KMS-11 (cell line): ENCODE data around the gene PLSCR4.

Source experiments
- H2AFZ ChIP-seq: fragments of 200-600 bp; sonication (generic); 2 replicates; pipeline ENCODE4 v1.6.1; 2016; ENCODE audit warnings: antibody characterized with exemption, mixed run types, low read depth
- H3K27ac ChIP-seq: fragments of 200-600 bp; sonication (generic); 2 replicates; pipeline ENCODE4 v1.6.1; 2016; ENCODE audit warnings: mild to moderate bottlenecking, mixed run types
- H3K27me3 ChIP-seq: fragments of 200-600 bp; sonication (generic); 2 replicates; pipeline ENCODE4 v1.6.1; 2017; ENCODE audit warnings: mild to moderate bottlenecking, low read depth, mixed run types, moderate library complexity; ENCODE audit not compliant: insufficient read depth
- H3K36me3 ChIP-seq: fragments of 200-600 bp; sonication (generic); 2 replicates; pipeline ENCODE4 v1.6.1; 2017; ENCODE audit warnings: mild to moderate bottlenecking, mixed run types; ENCODE audit not compliant: insufficient read depth
- H3K4me1 ChIP-seq: fragments of 200-600 bp; sonication (generic); 2 replicates; pipeline ENCODE4 v1.6.1; 2016; ENCODE audit warnings: mild to moderate bottlenecking, low read depth, mixed run types; ENCODE audit not compliant: poor library complexity, severe bottlenecking
- H3K4me2 ChIP-seq: fragments of 200-600 bp; sonication (generic); 2 replicates; pipeline ENCODE4 v1.7.0; 2016; ENCODE audit warnings: mild to moderate bottlenecking, mixed run types
- H3K4me3 ChIP-seq: fragments of 200-600 bp; sonication (generic); IDR thresholded peaks from 2 replicates; pipeline ENCODE4 v1.6.1; 2017; ENCODE audit warnings: low read depth, low read length, mixed read lengths; ENCODE audit not compliant: insufficient read depth
- H3K79me2 ChIP-seq: fragments of 200-600 bp; sonication (generic); 2 replicates; pipeline ENCODE4 v1.6.1; 2016; ENCODE audit warnings: low read depth, mixed run types; ENCODE audit not compliant: insufficient read depth
- H3K9ac ChIP-seq: fragments of 200-600 bp; sonication (generic); 2 replicates; pipeline ENCODE4 v1.6.1; 2016; ENCODE audit warnings: mild to moderate bottlenecking, mixed run types
- H4K20me1 ChIP-seq: fragments of 200-600 bp; sonication (generic); 2 replicates; pipeline ENCODE4 v1.6.1; 2016; ENCODE audit warnings: mild to moderate bottlenecking, mixed run types; ENCODE audit not compliant: insufficient read depth
- CTCF ChIP-seq: fragments of 200-600 bp; sonication (generic); conservative IDR thresholded peaks from 2 replicates; pipeline ENCODE4 v1.6.1; 2017; ENCODE audit warnings: low read depth, mild to moderate bottlenecking, antibody characterized with exemption, low read length, moderate library complexity, mixed read lengths

The PLSCR4 gene

GRCh38 chr3:146189519-146190173 is 61.3 kb downstream of the PLSCR4 start:
- H3K27ac ChIP-seq: no peak overlapping the region
- no peak overlapping the region for H3K9ac ChIP-seq
- H3K4me3 ChIP-seq: no peak overlapping the region
- H3K27me3 ChIP-seq: no peaks in the 10 kb centered on the region
- no peaks in the 10 kb centered on the region for H3K36me3 ChIP-seq
- peak; percentile 84 for TF ChIP-seq CTCF
- no peaks in the 10 kb centered on the region for H4K20me1 ChIP-seq
- peak overlapping the region; percentile 34; the same call in 1 of the 2 replicates for H2AFZ ChIP-seq
- H3K79me2 ChIP-seq: no peaks in the 10 kb centered on the region
- peaks cover 6% of the 10 kb centered on the region for H3K4me1 ChIP-seq
- peak overlapping the region; percentile 24; the same call in 1 of the 2 replicates for H3K4me2 ChIP-seq

GRCh38 chr3:146187334-146187950 is 63.5 kb downstream of the PLSCR4 start:
- TF ChIP-seq CTCF: peak; percentile 73
- Histone ChIP-seq H3K4me1 (peaks cover 6% of the 10 kb centered on the region), H3K36me3 (no peaks in the 10 kb centered on the region), H3K27ac (no peak overlapping the region), H3K79me2 (no peaks in the 10 kb centered on the region), H3K27me3 (no peaks in the 10 kb centered on the region), H3K4me3 (no peak overlapping the region), H4K20me1 (no peaks in the 10 kb centered on the region), H3K9ac (no peak overlapping the region), H3K4me2 (no peak overlapping the region), H2AFZ (no peak overlapping the region)

- Histone ChIP-seq H3K79me2 (no peaks in the 10 kb centered on the region), H3K4me2 (no peak overlapping the region), H4K20me1 (no peaks in the 10 kb centered on the region), H3K27ac (no peak overlapping the region), H2AFZ (no peak overlapping the region), H3K27me3 (no peaks in the 10 kb centered on the region), H3K9ac (no peak overlapping the region), H3K36me3 (no peaks in the 10 kb centered on the region), H3K4me3 (no peak overlapping the region), H3K4me1 (peaks cover 6% of the 10 kb centered on the region)
- no peak for TF ChIP-seq CTCF
Observed at GRCh38 chr3:146184241-146185015, 66.5 kb downstream of the PLSCR4 start.

- no peak for TF ChIP-seq CTCF
- Histone ChIP-seq H3K4me1 (no peaks in the 10 kb centered on the region), H3K36me3 (no peaks in the 10 kb centered on the region), H2AFZ (no peak overlapping the region), H3K79me2 (no peaks in the 10 kb centered on the region), H3K27ac (no peak overlapping the region), H3K4me3 (no peak overlapping the region), H3K9ac (no peak overlapping the region), H3K27me3 (no peaks in the 10 kb centered on the region), H3K4me2 (no peak overlapping the region), H4K20me1 (no peaks in the 10 kb centered on the region)
Observed at GRCh38 chr3:146181216-146181615, 69.7 kb downstream of the PLSCR4 start.
